HT1080 (cell line): ENCODE measurements around the gene CDC42SE2. TPM values are rescaled to one million over a fixed set of nuclear protein-coding genes. Genes with fewer than 3 reads are reported as not detected.

Experiments used
- DNase-seq: peaks from one replicate; pipeline ENCODE4 v3.0.0-alpha.2; 2015; ENCODE audit warnings: low read depth
- small RNA-seq: library from RNA; depleted of rRNA; stranded (forward); fragments of <200 nt; gene quantifications from one replicate; pipeline ENCODE3, GENCODE V24; 2014
- total RNA-seq: library from RNA; depleted of rRNA; stranded (reverse); fragments of >200 nt; shearing (Covaris generic); gene quantifications from 2 replicates; pipeline ENCODE4 v1.2.3, GENCODE V29; 2014; rRNA removed

Gene CDC42SE2
- total RNA-seq, 1 experiment from 2014 or later = 19.5 TPM

DNA sequence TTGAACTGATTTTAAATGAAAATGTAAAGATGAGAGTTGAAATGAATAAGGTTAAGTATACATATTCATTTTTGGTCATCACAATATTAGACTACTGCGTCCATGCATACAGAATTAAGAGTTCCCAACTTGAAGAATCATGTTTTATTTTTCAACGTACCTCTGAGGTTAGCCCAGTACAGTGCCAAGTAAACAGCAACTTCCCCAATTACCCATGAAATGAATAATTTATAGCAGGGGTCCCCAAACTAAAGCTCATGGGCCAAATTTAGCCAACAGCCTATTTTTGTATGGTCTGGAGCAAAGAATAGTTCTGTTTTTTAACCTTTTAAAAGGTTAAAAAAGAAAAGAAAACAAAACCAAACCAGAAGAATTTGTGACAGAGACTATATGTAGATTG, 167.9 kb downstream of the CDC42SE2 start:
- DNase-seq = no peak

DNA sequence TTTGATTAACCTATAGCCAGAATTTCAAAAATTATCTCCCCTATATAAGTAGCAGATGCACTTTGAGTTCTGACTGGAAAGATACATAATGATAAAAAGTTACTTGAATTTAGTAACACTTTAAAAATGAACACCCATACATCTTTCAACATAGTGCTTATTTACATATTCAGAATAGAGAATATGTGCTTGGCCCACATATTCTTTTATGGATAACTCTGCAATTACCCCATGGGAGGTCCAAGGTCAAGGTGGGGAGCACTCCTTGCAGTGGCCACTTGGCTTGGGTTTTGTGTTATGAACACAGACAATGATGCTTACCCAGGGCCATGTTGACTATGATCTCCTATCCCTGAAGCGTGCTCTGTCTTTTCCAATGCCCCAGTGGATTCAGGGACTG, 169.3 kb downstream of the CDC42SE2 start:
- DNase-seq = no peak

DNA sequence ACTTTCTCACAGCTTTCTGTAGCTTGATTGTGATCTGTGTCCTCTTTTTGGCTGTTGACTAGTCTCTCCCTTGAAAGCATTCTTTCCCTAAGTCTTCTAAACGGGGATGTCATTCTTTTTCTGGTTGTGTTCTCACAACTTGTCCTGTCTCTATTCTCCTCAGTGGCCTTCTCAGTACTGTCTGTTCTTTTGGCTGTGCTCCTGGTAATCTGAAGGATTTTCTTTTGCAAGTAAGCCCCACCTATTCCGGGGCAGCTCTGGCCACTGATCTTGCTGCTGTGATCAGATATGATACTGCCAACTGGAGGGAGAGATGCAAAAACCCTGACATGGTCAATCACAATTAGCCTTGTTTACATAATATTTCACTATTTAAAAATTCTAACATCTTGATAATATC, 172.2 kb downstream of the CDC42SE2 start:
- DNase-seq = no peak

DNA sequence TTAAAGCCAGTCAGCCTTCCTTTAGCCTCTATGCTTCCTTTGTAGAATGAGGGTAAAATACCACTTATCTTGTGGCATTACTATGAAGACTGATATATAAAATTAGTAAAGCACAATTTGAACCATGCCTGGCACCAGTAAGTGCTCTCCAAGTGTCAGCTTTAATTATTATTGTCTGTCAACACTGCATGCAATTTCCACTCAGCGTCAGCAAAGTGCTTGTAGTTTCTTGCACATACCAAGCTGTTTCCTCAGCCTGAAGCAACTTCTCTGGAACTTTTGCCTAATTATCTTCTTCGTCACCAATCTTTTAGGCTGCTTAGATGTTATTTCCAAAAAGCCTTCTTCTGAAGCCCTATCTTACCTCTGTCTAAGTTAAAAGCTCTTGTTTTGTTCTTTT, 177.3 kb downstream of the CDC42SE2 start:
- DNase-seq = no peak

Small RNA genes within 50 kb of the gene (small RNA-seq; reads per million reads assigned to genes)
- gene AC004777.1 (not detected), gene RF02271 (not detected)

Other genes starting within 250 kb of the CDC42SE2 start
- gene HINT1, start 98.8 kb upstream of the CDC42SE2 start, total RNA-seq = 290 and 450 TPM in 2 replicates
- 11.1 and 15.3 TPM in 2 replicates for gene LYRM7, start 93.1 kb upstream of the CDC42SE2 start, total RNA-seq